ENCODE results near the gene PCGF6. TPM values are rescaled to one million over a fixed set of nuclear protein-coding genes. Genes with fewer than 3 reads are reported as not detected.
"Not testable (repeated sequence)": the region's sequence is repeated elsewhere in the genome, so short reads cannot be mapped to it uniquely, and the experiment has no call there.

The PCGF6 gene
- total and polyA plus RNA-seq, 11 donors: 5.3 to 8.5 (median 6.6) TPM

GRCh38 chr10:103259989-103260388 is 91.0 kb downstream of the PCGF6 start:
- intact Hi-C loops (cut with DNase I): no loop called here
- H3K36me3 ChIP-seq: no peaks in the 10 kb centered on the region
- no peak for DNase-seq
- TF ChIP-seq CTCF (IDR thresholded peaks at IDR 0.05) (no peak), POLR2A (IDR thresholded peaks at IDR 0.05) (no peak)
- H3K27me3 ChIP-seq: peaks cover 0 to 9% (median 0%) of the 10 kb centered on the region in 9 donors
- H3K27ac ChIP-seq: no peak overlapping the region
- no peaks in the 10 kb centered on the region for H3K4me1 ChIP-seq
- no peak for ATAC-seq
- 78 to 91% (median 86%) methylated on average over 5 of the region's 5 CpGs for WGBS, 4 donors
- H3K4me3 ChIP-seq: no peak overlapping the region
- H3K9me3 ChIP-seq: no peaks in the 10 kb centered on the region

GRCh38 chr10:103258928-103259327 is 92.0 kb downstream of the PCGF6 start:
- WGBS, 4 donors: 86 to 91% (median 89%) methylated on average over 4 of the region's 4 CpGs
- ATAC-seq; DNase-seq; H3K27me3 ChIP-seq; H3K4me1 ChIP-seq; intact Hi-C loops (cut with DNase I); H3K4me3 ChIP-seq; H3K9me3 ChIP-seq; H3K27ac ChIP-seq; H3K36me3 ChIP-seq: not testable (repeated sequence)

GRCh38 chr10:103257812-103258211 is 93.1 kb downstream of the PCGF6 start:
- ATAC-seq (no peak), DNase-seq (no peak)
- Histone ChIP-seq H3K36me3 (no peaks in the 10 kb centered on the region), H3K27ac (no peak overlapping the region), H3K27me3 (peaks cover 0 to 2% (median 0%) of the 10 kb centered on the region in 9 donors), H3K4me1 (no peaks in the 10 kb centered on the region), H3K4me3 (no peak overlapping the region), H3K9me3 (no peaks in the 10 kb centered on the region)
- no peak for TF ChIP-seq POLR2A (IDR thresholded peaks at IDR 0.05)
- no peak for TF ChIP-seq CTCF (IDR thresholded peaks at IDR 0.05)
- intact Hi-C loops (cut with DNase I): no loop called here

- 92 to 100% (median 96%) methylated on average over 1 of the region's 1 CpG for WGBS, 4 donors
- H3K4me1 ChIP-seq: no peaks in the 10 kb centered on the region
- DNase-seq (no peak), ATAC-seq (no peak)
- H3K4me3 ChIP-seq: no peak overlapping the region
- no peaks in the 10 kb centered on the region for H3K9me3 ChIP-seq
- no peak overlapping the region for H3K27ac ChIP-seq
- H3K27me3 ChIP-seq: no peaks in the 10 kb centered on the region
- TF ChIP-seq CTCF (IDR thresholded peaks at IDR 0.05): no peak
- no peak for TF ChIP-seq POLR2A (IDR thresholded peaks at IDR 0.05)
- no peaks in the 10 kb centered on the region for H3K36me3 ChIP-seq
- intact Hi-C loops (cut with DNase I): no loop called here
Measured at GRCh38 chr10:103256613-103257012, 94.3 kb downstream of the PCGF6 start.

- DNase-seq (no peak), ATAC-seq (no peak)
- TF ChIP-seq CTCF (IDR thresholded peaks at IDR 0.05): no peak
- TF ChIP-seq POLR2A (IDR thresholded peaks at IDR 0.05): no peak
- Histone ChIP-seq H3K27ac (no peak overlapping the region), H3K27me3 (no peaks in the 10 kb centered on the region), H3K9me3 (no peaks in the 10 kb centered on the region), H3K36me3 (no peaks in the 10 kb centered on the region), H3K4me3 (no peak overlapping the region), H3K4me1 (no peaks in the 10 kb centered on the region)
- WGBS, 4 donors: 55 to 74% (median 68%) methylated on average over 4 of the region's 4 CpGs
- intact Hi-C loops (cut with DNase I): no loop called here
Measured at GRCh38 chr10:103254538-103255325, 96.2 kb downstream of the PCGF6 start.
